Amygdala (tissue), 56 donors: ENCODE results near the gene EIF1AX.
"Not testable (repeated sequence)": the region's sequence is repeated elsewhere in the genome, so short reads cannot be mapped to it uniquely, and the experiment has no call there.

ENCODE experiments used
- DNase-seq, 56 donors: peaks; one replicate each; lab custom pipeline; 2025; lab: John Stamatoyannopoulos, UW

Gene EIF1AX

DNA sequence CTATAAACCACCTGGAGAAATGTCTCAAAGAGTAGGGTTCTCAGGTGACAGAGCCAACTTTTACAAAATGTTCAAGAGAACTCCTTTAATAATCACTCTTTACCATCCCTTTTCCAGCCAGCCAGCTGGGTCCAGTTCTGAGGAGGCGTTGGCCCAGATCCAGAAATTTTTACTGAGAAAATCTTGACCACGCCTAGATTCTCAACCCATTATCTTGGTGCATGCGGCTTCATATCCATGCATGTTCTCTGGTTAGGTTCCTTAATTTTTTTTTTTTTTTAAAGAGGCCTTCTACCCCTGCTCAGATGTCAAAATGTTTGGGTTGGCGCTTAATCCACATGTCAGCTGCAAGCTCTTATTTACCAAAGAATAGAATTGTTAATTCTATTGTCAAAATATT is 13.0 kb downstream of the EIF1AX start:
- DNase-seq, result no peak

DNA sequence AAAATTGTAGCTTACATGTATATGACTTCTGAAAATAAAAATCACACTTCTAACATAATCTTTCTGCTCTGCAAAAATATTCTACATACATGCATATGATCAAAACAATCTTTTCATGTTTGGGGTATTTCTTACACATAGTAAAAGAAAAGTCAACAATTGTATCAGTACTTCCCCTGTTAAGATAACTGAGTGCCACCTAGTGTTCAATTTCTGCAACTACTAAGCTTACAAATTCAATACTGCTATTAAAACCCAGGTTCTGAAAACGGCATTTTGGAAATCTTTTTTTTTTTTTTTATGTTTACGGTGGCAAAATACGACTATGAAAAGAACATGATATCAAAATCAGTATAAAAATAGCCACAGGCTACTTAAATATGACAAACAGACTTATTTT is 14.2 kb downstream of the EIF1AX start:
- not testable (repeated sequence) for DNase-seq

DNA sequence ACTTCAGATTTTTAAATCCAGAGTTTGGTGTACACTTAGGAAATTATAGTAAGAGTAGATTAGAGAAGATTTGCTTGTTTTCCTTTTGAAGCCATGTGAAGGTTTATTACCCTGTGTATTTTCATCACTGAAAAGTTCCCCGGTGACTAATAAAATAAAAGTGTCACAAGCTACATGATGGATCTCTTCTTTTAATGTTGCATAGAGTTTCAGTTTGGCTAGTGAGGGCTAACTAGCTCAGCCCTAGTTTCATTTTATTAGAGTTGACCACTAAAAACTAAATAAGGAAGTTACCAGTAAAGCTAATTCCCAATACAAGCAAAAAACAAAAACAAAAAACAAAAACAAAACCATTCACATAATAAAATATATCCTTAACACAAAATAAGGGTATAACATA is 14.8 kb downstream of the EIF1AX start:
- DNase-seq, result not testable (repeated sequence)

DNA sequence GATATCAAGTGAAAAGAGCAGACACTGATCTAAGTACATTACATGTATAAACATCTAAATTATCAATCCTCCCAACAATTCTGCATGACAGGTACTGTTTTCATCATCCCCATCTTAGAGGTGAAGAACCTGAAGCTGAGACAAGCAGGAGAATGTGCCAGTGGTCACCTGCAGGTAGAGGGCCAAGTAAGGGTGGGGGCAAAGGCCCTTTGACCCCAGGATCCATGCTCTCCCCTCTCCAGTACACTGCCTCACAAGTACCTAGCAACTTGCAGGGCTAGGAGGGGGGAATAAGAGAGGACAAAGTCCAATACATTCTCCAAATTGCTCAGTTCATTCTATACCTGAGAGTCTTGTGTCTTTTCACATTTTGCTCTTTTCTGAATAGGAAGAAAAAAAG is 16.7 kb downstream of the EIF1AX start:
- DNase-seq, result no peak

DNA sequence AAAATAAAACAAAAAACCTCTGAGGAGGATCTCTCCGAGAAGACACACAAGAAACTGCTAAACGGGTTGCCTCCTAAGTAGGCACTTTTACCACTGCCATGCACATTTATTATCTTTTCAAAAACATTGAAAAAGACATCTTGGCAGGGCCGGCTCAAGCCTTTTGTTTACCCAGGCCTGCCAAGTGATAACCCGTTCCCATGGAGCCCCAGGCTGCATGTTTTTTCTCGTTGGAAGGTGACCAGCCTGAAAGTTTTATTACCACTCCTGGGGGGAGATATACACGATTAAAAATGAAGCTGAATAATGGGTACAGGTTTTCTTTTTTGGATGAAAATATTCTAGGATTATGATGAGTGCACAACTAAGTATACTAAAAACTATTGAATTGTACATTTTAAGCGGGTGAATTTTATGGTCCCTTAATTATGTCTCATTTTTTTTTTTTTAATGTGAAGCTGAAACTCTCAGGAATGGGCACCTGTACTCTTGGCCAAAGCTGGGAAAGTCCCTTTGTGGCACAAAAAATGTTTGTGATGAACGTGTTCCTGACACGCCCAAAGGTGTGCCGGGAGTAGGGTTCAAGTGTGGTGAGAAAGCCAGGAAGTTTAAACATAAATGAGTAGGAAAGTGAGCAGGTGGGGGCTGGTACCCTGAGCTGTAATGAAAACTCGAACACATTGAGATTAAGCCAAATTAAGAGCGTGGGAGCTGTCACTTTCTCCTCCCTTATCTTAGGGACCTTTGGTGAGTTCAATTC is 23.4 kb downstream of the EIF1AX start:
- DNase-seq, result no peak

DNA sequence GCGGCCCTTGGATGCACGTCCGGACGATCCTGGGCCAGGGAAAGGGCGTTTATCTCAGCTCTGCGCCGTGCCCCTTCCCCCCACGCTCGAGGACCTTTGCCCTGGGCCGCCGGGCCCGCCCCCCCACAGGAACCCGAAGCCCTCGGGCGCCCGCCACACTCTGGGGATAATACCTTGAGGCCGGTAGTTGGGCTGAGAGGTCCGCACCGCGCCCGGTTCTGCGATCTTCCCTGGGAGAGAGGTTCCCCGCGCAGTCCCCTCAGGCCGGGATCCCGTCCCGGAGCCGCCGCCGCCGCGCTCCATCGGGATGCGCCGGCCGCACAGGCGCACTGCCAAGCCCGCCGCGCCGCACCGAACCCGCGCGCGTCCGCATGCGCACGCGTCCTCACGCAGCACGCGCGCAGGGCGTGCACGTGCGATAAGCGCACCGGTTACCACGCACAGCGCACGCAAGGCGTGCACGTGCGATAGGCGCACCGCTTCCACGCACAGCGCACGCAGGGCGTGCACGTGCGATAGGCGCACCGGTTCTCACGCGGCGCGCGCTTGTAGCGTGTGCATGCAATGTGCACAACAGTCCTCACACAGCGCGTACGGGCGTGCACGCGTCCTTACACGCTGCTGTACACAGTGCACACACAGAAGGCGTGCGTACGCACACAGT is 24.9 kb downstream of the EIF1AX start, which contains the start of gene MAP7D2:
Gene MAP7D2, minus strand, starts transcription at position 331 of the 664 bp plus-strand sequence. Its CDS starts 28 bp downstream, at position 303.
- peak in 16 of 56 donors; percentile 0 to 39 (median 8) for DNase-seq

DNA sequence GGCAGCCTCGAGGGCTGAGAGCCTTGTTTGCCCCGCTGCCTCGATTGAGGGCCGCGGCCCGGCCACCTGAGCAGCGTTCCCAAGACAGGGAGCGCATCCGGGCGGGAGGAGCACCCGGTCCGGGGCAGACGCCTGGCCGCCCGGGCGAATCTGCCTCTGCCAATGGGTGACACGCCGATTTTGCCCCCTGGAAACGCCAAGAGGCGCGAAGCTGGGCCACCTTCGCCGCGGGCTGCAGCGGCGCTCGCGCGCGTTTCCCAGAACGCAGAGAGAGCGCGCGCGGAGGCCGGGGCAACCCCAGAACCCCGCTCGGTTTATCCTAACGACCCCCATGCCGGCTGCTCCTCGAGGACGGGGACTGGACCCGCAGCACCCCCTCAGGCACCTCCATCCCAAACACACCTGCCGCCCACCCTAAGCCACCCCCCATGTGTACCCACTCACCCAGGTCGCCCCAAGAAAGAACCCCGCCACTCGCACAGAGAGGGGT is 25.5 kb downstream of the EIF1AX start:
- DNase-seq, result peak in 2 of 56 donors; percentile 1 to 10

DNA sequence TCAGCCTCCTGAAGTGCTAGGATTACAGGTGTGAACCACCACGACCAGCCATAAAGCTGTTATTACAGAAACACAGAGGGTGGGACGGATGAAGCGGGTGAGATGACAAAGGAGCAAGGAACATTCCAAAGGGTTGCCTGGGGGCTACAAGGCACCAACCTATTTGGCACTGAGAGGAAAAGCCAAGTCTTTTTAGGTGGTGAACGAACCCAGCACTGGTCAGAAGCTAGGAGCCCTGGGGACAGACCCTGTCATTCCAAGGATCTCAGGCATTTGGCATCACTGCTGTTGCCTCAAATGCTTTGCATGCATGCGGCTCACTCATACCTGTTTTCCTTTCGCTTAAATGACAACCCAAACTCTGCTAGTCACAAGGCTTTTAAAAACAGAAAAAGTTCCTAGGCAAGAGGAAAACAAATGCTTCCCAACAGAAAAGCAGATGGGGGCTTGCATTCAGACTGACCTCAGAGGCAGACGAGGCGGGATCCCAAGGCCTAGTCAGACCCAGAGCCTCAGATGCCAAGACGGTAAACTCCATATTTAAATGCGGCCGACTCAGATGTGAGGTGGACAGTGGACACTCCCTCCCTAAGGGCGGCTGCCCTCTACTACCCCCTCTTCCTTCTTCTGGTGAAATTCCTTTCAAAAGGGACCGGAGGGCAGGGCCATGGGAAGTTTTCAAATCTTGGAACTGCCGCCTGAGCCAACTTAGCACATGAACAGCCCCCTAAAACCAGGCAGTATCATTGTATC is 29.4 kb downstream of the EIF1AX start:
- DNase-seq, result no peak

DNA sequence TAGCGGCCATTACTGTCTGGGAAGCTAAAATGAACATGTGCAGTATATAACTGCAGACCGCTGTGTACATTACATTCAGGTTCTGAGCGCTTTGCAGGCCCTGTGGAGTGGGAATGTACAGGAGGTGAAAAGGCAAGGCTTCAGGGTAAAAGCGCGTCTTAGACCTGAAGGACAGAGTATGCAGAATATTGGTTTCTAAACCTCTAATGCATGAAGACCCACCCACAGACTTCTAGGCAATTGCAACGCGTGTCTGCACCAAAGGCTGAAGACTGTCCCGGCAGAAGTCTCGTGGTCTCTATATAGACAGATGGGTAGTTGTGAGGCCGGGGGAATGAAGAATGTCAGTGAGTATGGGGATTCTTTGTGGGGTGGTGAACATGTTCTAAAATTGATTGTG is 30.4 kb downstream of the EIF1AX start:
- no peak for DNase-seq

DNA sequence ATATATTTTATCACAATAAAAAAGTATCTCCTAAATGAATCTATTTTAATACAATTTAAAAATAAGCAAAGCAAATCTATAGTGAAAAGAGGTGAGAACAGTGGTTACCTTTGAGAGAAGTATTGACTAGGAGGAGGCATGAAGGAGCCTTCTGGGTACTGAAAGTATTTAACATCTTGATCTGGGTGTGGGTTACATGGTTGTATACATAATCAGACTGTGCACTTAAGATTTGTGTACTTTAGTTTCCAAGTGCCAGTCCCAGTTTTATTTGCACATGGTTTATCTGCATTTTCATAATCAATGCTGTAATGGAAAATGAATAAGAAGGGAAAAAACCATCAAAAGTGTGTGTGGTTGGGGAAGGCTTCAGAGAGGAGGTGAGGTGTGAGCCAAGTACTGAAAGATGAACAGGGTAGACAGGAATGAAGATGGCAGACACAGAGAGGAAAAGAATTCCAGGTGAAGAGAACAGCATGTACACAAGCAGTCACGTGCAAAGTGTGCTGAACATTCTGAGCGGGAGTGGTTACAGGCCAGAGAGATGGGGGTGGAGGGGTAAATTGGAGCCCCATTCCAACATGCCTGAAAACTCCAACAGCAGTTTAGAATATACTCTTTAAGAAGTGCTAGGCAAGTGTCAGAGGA is 39.6 kb downstream of the EIF1AX start:
- DNase-seq, result no peak

DNA sequence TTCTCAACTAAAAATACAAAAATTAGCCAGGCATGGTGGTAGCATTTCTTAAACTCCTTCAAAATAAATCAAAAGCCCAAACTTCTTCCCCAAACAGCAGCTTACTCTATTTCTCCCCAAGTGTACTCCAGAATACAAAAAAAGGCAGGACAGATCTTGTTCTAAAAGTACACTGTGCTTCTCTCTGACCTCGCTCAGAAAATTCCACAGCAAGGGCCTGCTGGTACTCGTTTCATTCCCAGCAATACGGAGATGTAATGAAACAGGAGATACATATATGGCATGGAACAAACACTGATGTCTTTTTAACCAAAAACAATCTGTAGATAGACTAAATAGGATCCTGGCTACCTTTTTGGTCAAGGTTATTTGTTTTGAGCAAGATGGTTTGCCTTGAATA is 50.1 kb downstream of the EIF1AX start:
- no peak for DNase-seq

DNA sequence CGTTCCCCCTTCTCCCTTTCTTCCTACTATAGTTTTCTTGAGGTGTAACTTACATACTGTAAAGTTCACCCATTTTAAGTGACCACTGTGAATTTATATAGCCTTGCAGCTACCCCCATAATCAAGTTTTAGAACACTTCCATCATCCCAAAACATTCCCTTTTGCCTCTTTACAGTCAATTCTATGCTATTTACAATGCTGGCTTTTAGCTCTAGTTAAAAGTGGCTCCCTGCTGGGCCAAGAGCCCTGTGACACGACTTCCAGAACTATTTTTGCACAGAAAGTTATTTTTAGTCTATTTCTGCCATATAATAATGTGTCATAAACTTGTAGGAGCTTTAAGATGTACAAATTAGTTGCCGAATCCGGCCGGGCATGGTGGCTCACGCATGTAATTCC is 51.8 kb downstream of the EIF1AX start:
- DNase-seq, result no peak

DNA sequence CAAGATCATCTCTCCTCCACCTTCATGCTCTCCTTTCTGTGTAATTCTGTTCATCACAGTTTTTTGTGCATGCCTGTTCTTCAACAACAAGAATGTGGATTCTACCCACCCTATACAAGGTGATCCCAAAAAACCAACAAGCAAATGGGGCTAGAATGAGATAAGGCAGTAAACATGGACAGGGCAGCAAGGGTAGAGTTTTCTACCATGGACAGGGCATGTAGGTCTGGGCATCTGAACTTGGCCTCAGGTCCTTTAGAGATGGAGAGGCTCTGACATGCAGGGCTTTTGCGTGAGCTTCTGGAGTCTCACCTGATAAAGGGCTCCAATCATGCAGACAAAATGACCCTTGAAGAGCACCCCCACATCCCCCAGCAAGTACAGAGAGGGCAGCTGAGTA is 61.4 kb downstream of the EIF1AX start:
- DNase-seq, result no peak
